Activated CD4-positive, alpha-beta T cell treated with anti-CD3 and anti-CD28 coated beads, Interleukin-2, amount 50 U/mL, for 16 hours (primary cell): Measurements from ENCODE around the gene FBLN2.

Experiments used
- DNase-seq: peaks from one replicate; pipeline ENCODE4 v3.0.0-alpha.2; 2020

The FBLN2 gene

DNA sequence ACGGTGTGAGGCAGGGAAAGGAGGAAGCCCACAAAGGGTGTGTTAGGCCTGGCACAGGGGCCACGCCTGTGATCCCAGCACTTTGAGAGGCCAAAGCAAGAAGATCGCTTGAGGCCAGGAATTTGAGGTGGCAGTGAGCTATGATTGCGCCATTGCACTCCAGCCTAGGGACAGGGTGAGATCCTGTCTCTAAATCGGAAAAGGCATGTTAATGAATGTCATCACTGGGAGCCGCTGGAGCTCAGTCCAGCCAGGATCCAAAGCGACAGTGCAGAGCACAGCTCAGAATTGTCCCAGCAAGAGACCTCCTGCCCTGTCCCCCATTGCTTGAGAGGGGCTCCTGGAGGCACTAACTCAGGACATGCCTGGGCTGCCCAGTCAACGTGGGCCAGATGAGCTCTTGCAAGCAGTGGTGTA lies 15.0 kb upstream of the FBLN2 start:
- no peak for DNase-seq

DNA sequence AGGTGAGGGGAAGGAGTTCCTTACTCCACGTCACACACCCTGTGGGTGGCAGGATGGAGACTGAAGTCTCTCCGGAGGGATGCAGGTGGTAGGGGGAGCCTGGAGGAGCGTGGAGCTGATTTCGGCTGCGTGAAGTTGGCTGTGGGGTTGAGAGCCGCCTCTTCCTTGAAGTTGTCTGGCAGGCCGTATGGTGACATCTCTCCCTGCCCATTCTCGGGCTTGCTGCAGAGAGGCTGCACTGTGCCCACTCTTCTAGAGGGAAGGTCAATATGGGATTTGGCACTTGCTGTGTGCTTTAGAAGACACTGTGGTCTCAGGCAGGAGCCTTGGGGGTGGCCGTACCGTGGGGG lies 13.4 kb upstream of the FBLN2 start:
- DNase-seq, result no peak

DNA sequence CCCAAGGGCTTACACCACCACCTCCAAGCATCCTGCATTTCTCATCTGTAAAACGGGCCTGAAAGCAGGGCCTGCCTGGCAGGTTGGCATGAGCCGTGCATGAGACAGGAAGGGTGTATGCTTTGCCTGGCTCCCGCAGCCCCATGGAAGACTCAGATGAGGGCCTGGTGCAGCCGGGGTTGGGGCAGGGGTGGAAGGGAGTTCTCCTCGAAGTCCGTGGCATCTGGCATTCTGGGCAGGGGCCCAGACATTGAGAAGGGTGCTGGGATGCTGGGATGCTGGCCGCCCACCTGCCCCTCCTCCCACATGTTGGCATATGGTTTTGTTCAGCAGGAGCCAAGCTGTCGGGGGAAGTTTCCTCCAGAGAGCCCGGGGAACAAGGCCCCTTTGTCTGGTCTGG lies 13.0 kb upstream of the FBLN2 start:
- DNase-seq, result no peak

DNA sequence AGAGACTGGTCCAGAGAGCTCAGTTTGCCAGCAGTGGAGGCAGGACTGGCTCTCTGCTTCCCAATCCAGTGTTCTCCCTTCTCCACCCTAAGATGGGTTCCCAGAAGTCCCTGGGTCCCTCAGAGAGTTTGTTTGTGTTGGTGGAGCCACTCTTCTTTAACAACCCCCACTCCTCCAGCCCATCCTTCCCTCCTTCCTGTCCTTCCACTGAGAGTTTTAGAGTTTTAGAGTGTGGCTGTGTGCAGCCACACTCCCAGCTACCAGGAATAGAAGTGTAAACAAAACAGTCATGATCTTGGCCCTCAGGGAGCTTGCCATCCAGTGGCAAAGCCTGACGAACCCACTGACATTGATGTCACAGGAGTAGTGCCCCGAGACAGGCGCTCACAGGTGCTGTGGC lies 12.5 kb upstream of the FBLN2 start:
- no peak for DNase-seq

DNA sequence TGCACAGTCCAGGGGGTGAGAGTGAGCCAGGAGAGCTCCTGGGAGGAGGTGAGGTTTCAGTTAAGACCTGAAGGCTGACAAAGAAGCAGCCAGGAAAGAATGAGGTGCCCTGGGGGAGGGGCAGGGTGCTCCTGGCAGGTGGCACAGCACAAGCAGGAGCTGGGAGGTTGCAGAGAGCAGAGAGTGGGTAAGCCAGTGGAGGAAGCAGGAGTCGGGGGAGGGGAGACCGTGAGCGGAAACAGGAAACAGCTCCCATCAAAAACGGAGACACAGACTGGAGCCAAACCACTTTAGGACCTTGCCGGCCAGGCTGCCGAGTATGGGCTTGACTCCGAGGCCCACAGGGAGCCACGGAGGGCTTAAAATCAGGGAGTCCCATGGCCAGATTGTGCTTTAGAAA lies 12.1 kb upstream of the FBLN2 start:
- DNase-seq, result no peak

DNA sequence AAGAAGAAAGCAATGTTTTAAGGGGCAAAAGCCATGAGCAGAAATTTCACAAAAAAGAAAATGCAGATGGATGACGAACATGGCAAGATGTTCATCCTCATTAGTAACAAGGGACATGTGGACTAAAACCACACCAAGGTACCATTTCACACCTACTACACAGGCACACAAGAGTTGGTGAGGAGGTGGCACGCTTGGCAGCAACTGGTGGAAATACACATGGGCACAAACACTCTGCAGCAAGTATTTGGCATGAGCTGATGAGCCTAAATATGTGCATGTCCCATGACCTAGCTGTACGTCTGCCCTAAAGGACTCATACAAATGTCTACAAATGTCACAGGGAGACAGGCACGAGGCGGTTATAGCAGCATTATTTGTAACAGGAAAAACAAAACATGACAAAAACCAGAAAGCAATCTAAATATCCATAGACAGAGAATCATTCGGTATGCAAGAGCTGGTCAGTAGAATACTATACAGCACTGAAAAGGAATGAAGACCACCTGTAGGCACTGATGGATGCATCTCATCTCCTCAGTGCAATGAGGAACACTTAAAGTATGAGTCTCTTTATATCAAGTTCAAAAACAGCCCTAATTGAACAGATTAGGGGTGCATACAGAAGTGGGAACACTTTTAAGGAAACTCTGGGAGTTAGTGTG lies 11.5 kb upstream of the FBLN2 start:
- DNase-seq, result no peak

DNA sequence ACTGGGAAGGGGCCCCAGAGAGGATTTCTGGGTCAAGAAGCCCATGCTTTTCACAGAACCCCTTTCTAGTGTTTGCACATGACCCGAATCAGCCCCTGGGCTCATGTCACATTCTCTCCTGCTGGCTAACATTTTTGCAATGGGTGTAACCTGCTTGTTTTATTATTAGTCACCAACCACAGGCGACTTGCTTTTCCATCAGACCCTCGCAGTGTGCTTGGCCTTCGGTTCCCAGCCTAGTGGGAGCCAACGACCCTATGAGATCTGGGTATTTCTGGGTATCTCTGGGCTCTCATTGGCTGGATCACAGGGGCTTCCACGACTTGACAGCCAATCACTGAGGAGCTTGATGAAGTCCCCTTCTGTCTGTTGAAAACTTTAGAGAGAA lies 11.0 kb upstream of the FBLN2 start:
- no peak for DNase-seq

DNA sequence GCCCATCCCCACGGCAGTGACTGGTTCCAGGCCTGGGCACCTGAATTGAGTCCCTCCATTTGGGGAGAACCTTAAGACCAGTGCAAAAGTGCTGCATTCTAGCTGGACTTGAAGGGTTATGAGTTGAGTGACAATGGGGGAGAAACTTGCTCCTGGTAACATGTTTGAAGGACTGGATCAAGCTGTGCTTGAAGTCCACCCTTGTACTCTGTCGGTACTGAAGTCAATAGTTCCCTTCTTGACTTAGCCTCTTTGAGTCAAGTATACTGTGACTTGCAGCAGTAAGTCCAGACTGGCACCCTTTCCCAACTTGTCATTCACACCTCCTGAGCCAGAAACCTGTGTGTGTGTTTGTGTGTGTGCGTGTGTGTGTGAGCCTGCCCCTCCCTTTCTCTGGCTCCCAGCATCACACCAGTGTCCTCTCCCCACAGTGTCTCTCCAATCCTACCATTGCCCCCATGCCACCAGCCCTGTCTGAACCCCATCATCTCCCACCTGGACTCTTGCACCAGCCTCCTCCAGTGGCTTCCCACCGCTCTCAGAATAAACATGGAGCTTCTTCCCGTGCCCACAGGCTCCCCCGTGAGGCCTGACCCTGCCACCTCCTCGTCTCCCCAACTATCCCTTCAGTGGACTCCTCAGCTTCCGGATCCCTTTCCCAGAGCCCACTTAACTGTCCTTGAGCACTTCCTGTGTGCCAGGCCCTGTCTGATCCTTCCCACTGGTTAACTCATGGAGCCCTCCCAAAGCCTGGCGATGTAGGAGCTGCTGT lies 10.2 kb upstream of the FBLN2 start:
- no peak for DNase-seq

DNA sequence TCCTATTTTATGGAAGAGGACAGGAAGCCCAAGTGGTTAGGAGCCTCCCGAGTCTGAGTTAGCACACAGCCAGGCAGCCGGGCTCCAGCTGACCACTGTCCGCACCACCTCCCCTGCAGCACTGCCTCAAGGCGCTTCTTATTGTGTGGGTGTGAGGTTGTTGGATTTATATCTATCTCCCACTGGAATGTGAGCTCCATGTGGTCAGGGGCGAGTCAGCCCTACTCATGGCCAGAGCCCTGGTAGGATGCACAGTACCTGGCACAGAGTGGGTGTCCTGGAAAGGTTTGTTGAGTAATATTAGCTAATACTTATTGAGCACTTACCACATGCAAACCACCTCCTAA lies 9.7 kb upstream of the FBLN2 start:
- DNase-seq, result no peak

DNA sequence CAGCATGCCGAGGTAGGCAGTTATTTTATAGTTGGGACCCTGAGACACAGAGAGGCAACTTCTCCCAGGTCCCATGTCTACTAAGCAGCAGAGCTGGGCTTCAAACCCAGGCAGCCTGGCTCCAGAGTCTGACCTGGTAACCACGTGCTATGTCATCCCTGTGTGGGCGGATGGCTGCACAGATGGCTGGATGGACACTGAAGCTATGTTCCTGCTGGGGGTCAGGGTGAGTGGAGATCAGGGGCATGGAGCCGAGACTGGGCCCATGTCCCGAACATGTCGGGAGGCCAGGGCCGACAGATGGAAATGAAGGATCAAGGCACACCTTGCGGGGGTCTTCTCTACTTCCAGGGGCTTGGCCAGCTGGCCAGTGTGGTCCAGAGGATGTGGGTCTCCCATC lies 9.3 kb upstream of the FBLN2 start:
- DNase-seq, result no peak

DNA sequence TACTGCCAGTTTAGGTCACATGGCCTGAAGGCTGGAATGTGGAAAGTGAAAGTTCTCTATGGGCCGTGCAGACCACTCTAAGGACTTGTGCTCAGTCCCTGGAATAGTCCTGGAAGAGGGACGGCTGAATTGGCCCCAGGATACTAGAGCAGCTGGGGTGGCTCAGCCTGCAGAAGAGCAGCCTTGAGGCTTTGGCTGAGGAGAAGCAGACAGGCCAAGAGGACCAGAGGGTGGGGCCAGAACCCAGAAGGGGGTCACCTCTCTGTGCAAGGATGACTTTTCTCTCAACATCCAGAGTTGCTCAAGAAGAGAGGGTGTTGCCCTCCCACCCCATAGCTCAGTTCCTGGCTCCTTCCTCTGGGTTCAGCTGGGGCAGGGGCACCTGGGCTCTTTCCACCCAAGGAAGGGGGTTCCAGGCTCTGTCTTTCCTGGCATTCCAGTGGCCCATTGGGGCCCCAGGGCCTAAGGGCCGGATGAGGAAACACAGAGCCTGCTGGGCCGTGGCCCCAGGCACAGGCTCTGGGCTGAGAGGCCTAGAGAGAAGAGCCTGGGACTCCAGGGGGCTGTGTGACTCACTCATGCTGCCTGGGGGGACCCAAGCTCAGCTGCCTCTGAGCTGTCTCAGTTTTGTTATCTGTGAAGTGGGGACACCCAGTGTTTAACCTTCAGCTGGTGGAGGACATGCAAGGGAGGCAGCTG lies 8.5 kb upstream of the FBLN2 start:
- DNase-seq, result no peak

DNA sequence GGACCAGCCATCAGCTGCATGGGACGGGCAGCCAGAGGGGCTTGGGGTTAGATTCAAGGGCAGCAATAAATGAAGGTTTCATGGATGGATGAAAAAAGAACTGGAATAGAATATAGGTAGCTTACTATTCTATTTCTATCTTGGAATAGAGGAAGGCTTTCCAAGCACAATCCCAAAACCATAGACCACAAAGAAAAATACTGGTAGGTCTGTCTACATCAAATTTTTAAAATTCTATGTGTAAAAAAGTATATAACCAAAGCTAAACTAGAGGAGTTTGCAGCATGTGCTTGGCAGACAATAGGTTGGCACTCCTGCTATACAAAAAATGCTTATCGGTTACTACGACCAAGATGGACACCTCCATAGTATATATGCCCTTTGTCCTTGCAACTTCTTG lies 7.2 kb upstream of the FBLN2 start:
- DNase-seq, result no peak

DNA sequence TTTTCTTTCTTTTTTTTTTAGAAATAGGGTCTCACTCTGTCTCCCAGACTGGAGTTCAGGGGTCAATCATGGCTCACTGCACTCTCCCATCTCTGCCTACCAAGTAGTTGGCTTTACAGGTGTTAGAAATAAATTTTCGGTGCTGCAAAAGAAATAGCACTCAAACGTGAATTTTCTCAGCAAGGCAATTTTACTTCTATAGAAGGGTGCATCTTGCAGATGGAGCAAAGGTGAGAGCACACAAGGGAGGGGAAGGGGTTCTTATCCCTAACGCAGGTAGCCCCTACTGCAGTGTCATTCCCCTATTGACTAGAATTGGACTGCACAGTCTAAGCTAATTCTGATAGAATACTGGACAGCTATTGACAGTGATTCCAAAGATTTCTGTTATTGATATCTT lies 6.8 kb upstream of the FBLN2 start:
- DNase-seq, result no peak

DNA sequence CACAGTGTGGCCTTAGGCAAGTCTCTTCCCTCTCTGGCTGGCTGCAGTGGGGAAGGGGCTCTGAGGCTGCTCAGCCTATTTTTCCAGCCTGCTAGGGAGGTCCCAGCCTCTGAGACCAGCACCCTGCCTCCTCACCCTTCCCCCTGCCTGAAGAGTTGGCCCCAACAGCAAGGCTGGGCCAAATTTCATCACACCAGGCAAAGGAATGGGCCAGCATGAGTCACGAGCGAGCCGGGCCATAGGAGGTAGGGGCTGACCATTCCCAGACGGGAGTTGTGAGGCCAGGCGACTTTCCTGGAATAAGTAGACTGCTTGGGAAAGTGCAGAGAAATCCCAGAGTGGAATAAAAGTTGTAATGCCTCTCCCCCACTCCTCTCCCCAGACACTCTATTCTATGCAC lies 5.7 kb upstream of the FBLN2 start:
- DNase-seq, result no peak

DNA sequence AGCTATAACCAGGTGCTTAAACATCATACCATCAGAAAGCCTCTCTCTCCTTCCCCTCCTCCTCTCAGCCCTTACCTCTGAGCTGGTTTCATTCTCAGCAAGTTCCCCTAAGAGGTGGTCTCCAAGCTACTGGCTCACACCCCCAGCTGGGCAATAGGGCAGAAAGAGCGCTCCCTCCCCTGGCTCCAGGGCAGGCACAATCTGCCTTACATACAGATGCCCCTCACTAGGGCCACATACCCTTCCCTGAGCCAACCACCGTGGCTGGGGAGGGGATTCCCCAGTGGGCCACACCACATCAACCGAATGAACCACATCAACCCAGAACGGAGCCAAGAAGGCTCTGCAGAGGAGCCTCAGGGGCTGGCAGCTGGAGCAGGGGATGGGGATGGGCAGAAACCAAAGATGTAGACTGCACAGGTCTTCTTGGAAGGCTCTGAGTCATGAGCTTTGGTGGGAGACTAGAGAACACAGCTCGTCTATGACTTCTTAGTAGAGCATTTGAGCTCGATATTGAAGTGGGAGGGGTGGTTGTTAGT lies 4.6 kb upstream of the FBLN2 start:
- DNase-seq, result peak; percentile 65

DNA sequence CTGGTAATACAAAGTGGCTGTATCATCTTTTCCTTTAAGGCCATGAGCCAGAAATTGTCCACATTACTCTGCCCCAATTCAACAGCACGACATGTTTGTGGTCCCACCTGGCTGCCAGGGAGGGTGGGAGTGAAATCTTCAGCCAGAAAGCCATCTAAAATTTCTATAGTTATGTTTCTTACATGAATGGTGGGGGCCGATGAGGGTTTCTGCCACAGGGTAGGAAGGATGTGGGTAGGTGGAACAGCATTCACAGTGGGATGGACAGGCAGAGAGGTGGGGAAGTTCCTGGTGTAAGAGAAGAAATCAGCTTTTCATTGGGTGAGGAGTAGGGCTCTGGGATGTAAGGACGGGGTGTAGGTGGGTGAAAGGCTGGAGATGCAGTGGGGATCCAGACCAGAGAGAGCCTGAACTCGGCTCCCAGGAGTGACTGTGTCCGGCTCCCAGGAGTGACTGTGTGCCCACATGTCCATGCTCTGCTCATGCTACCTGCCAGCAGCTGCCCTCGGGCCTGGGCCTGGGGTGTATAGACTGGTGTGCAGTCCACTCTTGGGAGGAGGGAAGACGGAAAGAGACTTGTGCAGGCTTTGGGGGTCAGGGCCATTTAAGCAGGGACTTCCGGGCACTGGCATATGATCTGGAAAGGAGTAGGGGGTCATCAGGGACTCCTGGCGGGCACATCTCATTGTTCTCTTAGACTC lies 3.8 kb upstream of the FBLN2 start:
- DNase-seq, result no peak

DNA sequence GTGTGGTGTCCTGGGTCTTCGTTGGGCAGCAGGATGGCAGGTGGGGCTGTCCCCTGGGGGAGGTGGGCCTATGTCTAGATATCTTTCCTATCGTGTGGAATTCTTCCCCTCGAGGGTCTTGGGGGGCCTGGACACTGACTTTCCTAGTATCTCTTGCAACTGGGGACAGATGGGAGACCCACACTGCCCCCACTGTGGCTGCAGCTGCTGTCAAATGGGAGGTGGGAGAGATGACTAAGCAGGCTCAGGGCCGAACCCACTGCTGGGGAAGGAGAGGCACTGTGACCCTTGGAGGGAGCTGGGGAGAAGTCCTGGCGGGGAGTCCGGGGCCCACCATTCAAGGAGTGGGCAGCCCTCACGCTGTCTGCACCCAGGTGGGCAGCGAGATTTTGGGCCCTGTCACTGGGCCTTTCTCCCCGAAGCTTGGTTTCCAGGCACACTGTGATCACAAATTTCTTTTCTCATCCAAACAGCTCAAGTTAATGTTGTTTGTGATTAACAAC lies 2.9 kb upstream of the FBLN2 start:
- no peak for DNase-seq

DNA sequence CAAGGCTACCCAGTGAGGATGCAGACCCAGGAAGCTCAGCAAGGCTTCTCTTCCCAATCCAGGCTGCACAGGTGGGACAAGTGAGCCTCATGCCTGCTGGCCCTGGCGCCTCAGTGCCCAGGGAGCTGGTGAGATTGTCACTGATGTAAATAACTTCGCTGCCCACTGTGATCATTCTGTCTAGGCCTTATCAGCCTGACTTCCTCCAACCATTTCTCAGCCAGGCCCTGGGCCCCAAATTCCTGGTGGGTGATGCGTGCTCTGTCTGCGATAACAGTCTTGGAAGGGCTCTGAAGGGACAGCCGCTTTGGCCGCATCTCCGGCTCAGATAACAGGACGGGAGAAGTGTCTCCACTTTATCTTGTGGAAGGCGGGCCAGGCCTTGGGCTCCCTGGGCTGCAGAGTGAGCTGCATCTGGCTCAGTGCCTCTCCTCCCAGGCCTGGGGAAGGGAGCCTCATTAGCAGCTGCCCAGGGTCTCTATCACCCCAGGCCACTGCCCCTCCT lies 2.2 kb upstream of the FBLN2 start:
- DNase-seq, result no peak

DNA sequence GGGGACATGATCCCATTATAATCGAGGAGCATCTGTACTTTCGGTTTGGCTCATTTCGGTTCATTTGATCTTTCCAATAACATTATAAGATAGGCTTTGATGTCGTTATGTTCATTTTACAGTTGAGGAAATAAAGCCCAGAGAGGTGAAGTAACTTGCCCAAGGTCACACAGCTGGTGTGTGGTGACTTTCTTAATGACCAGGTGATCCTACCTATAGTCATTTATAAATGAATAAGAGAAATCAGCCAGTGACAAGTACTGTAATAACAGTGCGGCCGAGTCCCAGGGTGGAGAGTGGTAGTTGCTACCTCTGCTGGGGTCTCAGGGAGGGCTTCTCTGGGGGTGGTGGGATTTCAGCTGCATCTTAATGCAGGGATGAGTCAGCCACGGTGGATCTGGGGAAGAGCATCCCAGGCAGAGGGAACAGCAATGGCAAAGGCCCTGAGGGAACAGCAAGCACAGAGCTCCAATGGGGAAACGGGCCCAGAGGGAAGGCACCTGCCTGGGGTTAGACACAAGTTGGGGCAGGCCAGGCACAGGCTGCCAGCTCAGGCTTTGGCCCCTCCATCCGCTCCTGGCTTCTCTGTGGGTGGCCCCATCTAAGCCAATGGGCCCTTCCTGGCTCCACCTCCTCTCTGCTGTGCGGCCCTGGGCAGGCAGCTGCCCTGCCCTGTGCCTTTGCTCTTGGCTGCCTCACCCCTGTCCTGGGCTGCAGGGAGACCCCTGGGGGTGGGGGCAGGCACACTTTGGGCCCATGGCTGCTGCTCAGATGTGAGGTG lies 1.1 kb upstream of the FBLN2 start:
- DNase-seq, result no peak

DNA sequence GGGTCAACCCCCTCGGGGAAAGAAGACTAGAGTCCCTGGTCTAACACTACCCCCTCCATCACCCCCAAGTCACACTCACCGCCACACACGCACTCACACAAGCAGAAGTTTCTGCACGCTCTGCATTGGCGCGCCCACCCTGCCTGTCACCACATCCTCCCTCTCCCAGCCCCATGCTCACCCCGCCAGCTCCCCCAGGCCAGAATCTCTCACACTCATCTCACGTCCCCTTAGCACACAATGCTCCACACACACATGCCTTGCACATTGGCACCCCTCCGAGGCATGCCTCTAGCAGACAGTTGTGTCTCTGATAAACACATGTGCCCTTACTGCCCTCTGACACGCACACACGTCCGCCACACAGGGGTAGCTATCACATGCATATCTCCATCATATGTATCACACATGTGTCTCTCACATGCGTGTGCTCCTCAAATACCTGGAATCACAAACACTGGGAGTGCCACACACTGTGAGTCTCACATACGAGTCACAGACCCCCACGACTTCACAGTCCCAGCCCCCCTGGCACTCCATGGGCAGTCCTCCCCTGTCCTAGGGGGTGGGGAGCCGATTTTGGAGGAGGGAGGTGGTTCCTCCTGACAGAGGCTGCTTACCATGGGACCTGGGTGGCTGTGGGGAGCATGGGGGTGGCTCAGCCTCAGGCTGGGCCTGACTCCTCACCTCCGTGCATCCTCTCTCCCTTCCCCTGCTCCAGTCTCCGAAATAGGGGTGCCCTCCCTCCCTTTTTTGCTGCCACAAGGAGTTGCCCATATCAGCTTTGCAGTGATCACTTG lies 898 bp downstream of the FBLN2 start:
- no peak for DNase-seq

DNA sequence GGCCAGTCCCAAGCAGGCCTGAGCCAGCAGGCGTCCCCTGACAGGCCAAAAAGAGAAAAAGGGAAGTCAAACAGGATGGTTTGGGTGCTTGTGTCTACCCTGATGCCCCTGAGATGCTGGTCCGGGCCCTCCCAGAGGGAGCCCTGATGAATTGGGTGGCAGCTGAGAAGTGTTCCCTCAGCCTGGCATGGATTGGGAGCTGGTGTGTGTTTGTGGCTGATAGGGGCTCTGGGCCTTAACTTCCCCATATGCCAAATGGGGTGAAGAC lies 1.4 kb downstream of the FBLN2 start:
- DNase-seq, result no peak
